NCI-H2107 treated with DMSO at 0.1 percent for 48 hours (cell line): ENCODE data around the gene CALML5.

ENCODE experiments used
- DNase-seq: peaks from one replicate; lab custom pipeline; 2025; ENCODE audit not compliant: unreplicated experiment; lab: John Stamatoyannopoulos, UW

CALML5 gene

DNA sequence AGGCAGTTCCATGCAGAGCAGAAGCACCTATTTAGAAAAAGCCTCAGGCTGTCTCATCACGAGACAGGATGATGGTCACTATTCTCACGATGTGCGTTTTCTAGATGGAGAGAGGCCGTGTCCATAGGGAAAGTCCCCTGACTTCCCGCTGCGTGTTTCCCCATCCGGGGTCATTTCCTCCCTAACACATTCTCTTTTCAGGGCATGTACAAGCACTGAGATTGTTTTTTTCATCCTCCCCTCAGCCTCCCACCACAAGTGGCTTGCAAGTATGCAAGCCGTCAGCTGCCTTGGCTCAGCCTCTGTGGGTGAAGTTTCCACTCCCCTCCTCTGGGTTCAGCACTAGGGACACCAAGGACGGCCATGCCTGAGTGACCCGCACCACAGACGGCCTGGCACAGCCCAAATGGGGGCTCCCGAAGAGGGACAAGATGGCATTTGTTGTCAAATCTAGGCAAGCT, 2.7 kb upstream of the CALML5 start:
- DNase-seq = no peak

DNA sequence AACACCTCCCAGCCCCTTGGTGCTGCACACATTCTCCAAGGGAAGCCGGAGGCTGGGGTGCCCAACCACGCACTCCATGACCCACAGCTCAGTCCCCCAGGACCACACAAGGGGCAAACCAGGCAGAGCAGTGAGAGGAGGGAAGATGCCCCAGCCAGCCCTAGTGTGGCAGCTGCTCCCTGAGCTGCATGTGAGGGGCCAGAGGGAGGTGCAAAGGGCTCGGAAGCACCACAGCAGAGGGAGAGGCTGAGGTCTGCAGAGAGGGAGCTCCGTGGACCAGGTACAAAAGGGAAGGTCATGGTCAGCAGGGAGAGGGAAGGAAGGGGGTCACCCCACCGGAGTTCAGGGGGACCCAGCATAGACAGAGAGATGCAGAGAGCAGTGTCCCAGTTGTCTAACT, 1.5 kb upstream of the CALML5 start:
- DNase-seq = no peak

DNA sequence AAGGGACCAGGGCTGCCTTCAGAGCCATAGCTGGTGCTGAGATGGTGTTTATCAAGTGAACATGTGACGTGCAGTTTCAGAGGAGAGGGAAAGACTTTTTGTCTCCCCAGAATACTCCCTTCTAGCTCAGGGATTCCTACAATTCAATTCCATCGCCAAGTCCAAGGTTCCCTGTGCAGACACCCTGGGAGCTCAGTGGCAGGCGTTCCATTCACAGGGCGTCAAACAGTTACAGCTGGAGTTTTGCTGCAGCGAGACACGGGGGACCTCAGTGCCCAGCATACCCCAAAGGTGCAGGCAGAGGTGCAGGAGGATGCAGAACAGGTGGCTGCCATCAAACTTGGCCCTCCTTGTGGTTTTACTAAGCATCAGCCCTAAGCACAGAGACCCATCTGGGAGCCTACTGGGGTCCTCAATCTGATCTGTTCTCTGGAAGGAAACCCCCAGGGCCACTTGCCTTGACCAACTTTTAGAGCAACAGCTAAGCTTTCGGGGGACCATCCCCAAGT, 846 bp upstream of the CALML5 start:
- DNase-seq = no peak

DNA sequence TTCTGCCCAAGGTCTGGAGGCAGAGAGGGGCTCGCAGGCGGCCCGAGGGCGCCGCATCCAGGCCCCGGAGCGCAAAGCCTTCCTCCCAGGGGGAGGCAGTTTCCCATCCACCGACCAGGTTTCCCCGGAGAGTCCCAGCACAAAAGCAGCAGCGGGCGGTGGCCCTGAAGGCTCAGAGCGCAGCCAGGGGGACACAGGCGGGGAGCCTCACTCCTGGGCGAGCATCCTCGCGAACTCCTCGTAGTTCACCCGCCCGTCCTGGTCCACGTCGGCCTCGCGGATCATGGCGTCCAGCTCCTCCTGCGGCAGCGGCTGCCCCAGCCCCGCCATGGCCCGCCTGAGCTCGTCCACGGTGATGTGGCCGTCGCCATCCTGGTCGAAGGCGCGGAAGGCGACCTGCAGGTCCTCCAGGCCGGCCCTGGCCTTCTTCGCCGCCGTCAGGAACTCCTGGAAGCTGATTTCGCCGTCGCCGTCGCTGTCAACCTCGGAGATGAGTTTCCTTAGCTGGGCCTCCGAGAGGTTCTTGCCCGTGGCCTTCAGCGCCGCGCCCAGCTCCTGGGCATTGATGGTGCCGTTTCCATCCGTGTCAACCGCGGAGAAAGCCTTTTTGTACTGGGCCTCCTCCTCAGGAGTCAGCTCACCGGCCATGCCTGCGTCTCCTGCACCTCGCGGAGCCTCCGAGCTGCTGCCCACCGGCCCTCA, 428 bp downstream of the CALML5 start:
- DNase-seq = no peak

DNA sequence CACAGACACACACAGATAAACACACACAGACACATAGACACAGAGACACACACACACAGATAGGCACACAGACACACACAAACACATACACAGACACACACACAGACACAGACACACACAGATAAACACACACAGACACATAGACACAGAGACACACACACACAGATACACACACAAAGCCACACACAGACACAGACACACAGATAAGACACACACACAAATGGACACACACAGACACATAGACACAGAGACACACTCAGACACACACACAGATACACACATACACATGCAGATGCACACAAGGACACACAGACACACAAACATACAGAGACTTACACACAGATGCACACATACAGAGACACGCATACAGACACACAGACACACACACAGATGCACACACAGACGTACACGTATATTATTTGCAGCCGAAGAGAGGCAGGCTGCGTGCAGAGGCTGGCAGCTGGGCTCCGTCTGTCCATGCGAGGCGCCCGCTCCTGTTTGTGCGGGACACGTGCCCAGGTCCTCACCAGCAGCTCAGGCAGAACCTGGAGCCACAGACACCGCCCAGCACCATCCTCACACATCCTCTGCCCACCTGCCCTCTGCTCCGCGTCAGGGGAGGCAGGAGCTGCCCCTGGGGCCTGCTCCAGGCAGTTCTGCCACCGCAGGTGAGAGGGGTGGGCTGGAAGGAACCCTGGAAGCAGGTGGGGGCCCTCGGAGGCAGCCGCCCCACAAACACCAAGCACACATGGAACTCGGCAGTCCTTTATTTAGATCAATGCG, 1.2 kb downstream of the CALML5 start:
- no peak for DNase-seq

DNA sequence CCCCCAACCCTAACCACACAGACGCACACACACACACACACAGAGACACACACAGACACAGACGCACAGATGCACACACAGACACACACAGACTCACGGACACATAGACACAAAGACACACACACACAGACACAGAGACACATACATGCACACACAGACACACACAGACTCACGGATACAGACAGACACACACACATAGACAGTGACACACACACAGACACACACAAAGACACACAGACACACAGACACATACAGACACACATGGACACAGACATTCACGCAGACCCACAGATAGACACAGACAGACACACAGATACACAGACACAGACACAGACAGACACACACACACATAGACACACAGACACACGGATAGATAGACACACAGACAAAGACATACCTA, 2.1 kb downstream of the CALML5 start:
- no peak for DNase-seq

DNA sequence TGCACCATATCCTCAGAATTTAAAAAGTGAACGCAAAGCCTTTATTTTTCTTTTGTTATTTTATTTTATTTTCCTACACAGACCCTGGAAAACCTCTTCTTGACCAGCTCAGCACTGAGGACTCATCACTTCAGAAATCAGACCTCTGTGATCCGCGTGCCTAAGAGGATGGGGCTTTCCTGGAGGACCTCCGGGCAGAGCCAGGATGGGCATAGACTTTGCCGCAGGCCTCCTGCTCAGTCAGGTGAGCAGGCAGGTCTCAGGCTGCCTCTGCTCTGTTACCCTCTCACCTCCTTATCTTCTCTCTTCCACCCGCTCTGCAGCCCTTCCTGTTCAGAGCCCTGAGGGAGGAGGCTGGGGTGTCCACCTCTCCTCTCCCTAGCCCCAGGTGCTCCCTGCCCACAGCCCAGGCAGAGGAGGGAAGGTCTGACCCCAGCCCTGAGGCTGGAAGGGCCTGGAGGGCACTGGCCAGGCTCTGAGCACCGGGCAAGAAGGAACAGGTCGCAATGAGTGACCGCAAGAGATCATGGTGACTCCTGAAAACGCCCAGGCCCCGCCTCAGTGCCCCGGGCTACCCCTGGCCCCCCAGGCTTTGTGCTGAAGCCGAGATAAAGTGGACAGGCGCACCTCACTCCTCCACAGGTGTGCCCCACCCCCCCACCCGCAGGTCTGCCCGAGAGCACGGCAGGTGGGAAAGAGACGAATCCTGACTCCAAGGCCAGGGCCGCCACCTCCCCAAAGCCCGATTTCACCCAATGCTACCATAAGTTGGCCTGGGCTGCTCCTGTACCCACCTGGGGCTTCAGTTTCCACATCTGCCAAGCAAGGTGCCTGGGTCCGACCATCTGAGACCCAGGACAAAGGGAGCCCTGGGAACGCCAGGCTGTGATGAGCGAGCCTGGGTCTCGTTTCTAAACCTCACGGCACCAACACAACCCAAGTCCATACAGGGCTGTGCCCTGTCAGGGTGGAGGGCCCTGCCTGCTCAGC, 2.8 kb downstream of the CALML5 start:
- DNase-seq = no peak

DNA sequence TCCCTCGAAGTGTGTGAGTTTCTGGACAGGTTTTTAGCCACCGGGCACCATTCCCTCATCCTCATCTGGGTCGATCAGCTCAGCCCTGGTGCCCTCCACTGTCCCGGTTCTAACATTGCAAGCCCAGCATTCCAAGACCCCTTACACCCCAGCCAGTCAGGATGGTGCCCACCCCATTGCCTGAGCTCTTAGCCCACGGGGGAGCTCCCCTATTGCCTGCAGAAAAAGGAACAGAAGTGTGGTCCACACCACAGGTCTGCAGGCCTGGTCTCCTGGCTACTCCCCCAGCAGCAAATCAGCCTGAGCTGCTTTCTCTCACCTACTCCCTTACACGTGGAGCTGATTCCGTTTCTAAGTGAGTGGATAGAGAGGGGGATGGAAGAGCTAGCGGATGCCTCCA, 4.8 kb downstream of the CALML5 start:
- no peak for DNase-seq

DNA sequence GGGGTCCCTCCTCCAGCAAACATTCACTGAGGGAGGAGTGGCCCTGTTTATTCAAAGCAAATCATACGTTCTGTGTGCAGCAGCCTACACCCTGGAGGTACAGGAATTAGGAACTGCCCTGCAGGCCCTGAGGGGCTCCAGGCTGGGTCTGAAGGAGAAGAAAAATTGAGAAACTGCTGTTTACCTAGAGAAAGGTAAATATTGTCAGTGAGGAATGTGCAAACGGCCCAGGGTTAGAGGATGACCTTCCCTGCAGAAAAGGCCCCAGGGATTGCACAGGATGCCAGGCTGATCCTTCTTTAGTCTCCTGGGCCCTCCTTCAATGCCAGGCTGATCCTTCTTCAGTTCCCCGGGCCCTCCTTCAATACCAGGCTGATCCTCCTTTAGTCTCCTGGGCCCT, 5.7 kb downstream of the CALML5 start:
- no peak for DNase-seq

DNA sequence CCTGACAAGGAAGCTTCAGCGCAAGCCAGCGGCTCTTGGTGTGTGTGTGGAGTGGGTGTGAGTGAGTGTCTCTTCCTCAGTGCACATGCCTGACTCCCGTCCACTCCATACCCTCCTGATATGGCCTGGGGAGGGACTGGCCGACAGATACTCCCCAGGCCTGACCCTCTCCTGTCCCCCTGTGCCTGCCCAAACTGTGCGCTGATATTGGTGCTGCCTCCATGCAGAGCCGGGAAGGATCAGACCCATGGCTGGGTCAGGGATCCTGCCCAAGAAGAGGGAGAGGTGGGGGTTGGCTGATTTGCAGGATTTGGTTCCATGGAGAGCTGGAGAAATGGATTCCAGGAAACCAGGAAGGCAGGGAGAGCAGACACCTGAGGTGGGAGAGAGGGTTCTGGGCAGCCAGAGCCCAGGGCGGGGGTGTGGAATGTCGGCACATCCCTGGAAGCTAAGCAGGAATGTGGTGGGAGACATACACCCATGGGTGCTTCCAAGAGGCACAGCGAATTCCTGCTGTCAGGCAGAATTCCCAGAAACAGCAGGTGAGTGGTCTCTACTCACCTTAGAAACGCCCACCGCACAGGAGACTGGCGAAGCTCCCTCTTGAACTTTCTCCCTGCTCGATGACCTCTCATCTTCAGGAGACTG, 6.3 kb downstream of the CALML5 start:
- no peak for DNase-seq

DNA sequence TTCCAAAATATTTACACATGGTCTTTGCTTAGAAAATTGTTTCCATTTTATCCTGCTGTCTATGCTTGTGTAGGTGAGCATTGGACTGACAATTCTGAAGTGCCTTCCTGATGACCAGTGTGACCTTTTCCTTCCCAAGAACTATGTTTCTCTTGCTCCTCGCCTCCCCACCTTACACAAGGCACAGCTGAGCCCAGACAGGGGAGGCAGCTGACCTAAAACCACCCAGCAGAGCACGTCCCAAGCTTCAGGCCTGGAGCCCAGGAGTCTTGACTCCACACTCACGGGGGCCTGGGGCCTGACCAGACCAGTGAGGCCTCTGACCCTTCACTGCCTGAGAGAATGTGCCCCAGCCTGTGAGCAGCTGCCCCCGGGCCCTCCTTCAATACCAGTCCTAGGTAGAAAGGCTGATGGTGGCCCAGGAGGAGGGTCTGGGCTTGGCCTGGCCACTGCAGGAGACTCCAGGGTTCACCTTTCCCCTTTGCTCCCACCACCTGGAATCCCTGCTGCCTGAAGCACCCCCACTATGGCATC, 7.0 kb downstream of the CALML5 start:
- DNase-seq = no peak

DNA sequence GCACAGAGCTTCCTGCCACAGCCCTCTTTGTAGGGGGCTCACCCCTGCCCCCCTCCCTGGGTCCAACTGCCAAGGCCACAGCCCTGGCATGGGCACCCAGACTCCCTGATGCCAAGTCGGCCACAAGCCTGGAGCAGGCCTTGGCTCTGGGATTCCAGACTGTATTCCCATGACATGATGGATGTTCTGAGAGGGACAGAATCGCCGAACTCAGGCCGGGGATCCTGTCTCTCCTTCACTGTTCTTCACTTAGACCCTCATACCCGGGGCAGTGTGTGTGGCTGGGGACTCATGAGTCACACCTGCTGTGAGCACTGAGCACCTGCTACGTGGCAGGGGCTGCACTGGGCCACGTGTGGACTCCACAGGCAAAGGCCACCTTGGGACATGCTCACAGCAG, 7.9 kb downstream of the CALML5 start:
- no peak for DNase-seq

DNA sequence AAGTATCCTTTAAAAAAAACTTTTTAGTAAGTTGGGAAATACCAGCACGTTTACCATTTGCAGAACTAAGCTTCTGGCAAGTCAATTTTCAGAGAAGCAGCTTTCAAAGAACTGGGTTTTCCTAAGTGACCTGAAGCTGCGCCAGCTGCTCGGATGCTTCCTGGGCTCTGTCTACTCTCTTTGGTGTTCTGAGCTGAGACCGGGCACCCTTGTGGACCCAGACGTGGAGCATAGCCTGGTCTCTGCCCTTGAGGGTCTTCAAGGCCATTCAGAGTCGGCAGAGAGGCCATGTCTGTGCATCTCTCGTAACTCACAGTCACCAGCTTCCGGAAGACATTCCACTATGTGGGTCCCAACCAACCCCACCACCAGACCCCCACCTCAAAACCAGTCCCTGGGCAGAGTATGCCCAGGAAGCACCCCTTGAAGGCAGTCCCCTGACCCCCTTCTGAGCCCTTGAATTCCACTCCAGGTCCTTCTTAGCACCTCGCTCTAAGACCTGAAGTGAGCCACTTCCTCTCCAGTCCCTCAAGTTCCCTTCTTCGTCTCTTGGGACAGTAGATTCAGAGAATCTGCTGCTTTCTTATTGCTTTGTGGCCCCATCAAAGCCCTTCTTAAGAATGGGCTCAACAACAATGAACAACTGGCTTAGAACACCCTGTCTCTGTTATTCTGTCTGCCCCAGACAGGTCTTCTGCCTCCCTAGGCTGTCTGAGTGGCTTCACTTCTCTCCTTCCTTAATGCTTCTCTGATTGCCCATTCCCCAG, 8.5 kb downstream of the CALML5 start:
- DNase-seq = no peak

DNA sequence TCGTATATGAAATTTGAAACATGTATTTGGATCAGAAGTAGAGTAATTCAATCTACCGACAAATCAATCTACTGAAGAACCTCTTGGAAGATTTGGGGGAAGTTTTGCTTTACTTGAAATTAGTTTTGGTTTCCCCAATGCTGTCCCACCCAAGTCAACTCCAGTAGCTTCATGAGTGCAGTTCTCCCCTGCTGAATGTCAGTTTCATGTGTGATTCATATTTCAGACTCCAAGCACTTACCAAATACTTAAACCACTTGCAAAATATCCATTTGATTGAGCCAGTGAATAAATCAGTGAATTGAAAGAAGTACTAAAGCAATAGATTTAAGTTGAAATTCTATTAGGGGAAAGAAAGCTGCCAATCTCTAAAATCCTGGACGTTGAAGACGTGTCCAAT, 9.3 kb downstream of the CALML5 start:
- no peak for DNase-seq

DNA sequence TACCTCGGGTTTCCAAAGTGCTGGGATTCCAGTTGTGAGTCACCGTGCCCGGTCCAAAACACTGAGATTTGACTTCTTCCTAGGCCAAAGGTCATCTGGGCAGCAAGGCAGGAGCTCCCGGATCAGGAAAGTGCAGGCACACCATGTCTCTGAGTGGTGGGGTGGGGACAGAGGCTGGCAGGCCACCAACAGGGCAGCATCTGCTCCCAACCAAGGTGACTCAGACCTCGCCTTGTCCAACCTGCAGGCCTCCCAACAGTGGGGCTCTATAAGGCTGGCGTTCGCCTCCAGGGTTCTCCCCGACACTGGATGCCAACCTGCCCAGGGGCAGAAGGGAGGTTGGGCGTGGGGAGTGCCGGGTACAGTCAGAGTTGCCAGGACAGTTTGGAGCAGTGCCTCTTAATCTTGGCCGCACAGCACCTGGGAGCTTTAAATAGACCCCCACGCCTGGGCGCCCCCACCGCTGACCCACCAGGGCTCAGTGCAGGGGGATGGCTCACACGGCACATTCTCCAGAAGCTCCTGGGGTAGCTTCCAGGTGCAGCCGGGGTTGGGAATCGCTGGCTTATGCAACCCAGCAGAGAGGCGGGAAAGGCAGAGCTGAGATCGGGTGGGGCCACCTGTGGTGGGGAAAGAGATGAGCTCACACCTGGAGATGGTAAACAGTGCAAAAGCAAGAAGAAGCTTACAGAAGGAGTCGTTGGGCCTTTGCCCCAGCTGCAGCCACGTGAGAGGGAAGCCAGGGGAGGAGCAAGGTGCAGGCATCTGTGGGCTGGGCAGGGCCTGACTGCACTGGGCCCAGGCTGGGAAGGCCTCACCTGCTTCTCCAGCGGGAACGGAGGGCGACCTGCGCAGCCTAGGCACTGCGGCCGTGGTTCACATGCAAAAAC, 10.9 kb downstream of the CALML5 start:
- peak; percentile 69 for DNase-seq

DNA sequence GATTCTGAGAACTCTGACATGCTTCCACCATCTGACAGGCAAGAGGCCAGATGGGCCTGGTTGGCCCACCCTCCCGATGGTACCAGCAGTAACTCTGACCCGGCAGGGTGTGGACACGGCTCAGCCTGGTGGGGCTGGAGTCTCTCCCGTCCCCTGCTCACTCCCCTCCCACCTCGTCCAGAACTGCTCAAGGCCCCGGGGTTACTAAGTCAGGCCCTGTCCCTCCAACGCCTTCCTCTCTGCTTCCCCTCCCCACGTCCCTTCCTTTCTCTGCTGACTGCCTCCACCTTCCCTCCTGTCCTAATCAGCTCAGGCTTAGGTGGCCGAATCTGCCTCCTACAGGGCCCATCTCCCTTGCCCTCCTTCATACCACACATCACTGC, 12.5 kb downstream of the CALML5 start:
- no peak for DNase-seq

DNA sequence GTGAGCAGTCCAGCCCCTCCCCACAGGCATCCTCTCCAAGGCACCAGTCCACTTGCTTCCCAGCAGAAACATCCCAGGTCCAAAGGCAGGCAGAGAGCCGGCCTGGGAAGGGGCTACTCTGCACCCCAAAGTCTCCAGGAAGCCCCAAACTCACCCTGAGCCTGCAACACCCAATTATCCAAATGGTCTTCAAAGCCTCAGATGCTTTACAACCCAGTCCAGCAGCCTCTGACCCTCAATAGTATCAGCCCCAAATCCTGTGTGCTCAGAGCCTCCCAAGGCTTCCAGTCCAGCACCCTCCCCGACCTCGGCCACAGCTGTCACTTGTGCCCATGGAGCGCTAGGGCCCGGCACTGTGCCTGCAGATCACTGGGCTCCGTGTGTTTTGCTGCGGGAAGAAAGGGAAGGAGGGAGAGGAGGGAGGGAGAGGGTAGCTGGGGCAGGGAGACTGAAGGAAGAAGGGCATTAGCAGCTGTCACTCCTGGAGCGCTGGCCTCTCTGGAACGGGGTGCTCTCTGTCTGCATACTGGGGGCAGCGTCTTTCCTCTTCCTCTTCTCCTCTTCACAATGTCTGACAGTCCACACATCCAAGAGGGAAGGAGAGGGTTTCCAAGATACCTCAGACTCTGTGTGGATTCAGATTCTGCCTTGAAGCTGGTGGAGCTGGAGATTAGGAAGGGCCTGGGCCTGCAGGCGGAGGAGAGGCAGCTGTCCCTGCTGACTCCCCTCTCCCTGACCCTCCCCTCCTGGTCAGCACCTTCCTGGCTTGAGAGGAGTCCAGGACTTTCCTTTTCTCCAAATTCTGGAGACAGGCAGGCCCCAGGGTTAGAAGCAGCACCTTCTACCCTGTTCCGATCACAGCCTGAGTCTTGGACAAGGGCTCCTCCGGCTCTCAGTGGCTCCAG, 13.2 kb downstream of the CALML5 start:
- DNase-seq = no peak

DNA sequence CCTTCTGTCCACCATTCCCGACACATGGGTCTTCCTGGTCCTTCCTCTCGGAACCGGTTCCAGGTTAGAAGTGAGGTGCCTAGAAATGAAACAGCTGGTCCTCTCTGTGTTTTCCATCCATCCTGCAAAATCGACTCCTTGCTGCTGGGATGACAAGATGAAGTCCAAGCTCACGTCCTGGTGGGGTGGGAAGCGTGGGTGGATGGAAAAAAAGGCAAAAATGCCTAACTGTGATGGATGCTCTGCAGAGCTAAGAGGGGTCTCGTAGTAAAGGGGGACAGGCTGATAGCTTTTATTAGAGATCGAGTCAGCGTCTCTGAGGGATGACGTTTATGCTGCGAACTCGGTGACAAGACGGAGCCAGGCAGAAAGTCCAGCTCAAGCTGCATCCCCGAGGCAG, 14.1 kb downstream of the CALML5 start:
- DNase-seq = no peak
